Upper lobe of left lung (tissue), 6 donors: Measurements from ENCODE around the gene SUPV3L1. TPM values are rescaled to one million over a fixed set of nuclear protein-coding genes. Genes with fewer than 3 reads are reported as not detected.
"Not testable (repeated sequence)": the region's sequence is repeated elsewhere in the genome, so short reads cannot be mapped to it uniquely, and the experiment has no call there.

Experiments used
- ATAC-seq, 2 donors: fragments of 200-7000 bp; cut with Tn5 transposase; one replicate each; pipeline ENCODE4 v1.9.1; 2022; ENCODE audit warnings: mild to moderate bottlenecking in 2 of 2, moderate library complexity in 2 of 2; ENCODE audit not compliant: low FRiP score in 2 of 2
- DNase-seq, 2 donors: peaks; one replicate each; pipeline ENCODE4 v3.0.0-alpha.2; 2019 to 2020
- H3K27ac ChIP-seq, 4 donors: fragments of 200-600 bp; sonication (generic); one replicate each; pipeline ENCODE4 v1.5.1; 2016 to 2019
- H3K27me3 ChIP-seq, 4 donors: fragments of 200-600 bp; sonication (generic); one replicate each; pipeline ENCODE4 v1.5.1; 2017 to 2019
- H3K36me3 ChIP-seq, 4 donors: fragments of 200-600 bp; sonication (generic); one replicate each; pipeline ENCODE4 v1.5.1; 2016 to 2019
- H3K4me1 ChIP-seq, 4 donors: fragments of 200-600 bp; sonication (generic); one replicate each; pipeline ENCODE4 v1.5.1; 2018 to 2019
- H3K4me3 ChIP-seq, 4 donors: fragments of 200-600 bp; sonication (generic); one replicate each; pipeline ENCODE4 v1.5.1; 2017 to 2019; ENCODE audit warnings: mild to moderate bottlenecking in 2 of 4, moderate library complexity in 1 of 4
- H3K9me3 ChIP-seq, 4 donors: fragments of 200-600 bp; sonication (generic); one replicate each; pipeline ENCODE4 v1.5.1; 2018 to 2019
- EP300 ChIP-seq, 4 donors: sonication (generic); formaldehyde crosslinking; IDR thresholded peaks; one replicate each; pipeline ENCODE4 v1.5.1; 2017; ENCODE audit warnings: antibody characterized with exemption in 4 of 4, control low read depth in 2 of 4
- POLR2A ChIP-seq, 4 donors: fragments of 450-650 bp; IDR thresholded peaks; one replicate each; pipeline ENCODE4 v1.5.1; 2016 to 2017; ENCODE audit warnings: antibody characterized with exemption in 4 of 4, mild to moderate bottlenecking in 2 of 4
- POLR2AphosphoS5 ChIP-seq, 2 donors: sonication (generic); formaldehyde crosslinking; IDR thresholded peaks; one replicate each; pipeline ENCODE4 v1.5.1; 2017; ENCODE audit warnings: antibody characterized with exemption in 2 of 2
- WGBS, 2 donors: methylation state at CpG; one replicate each; pipeline ENCODE4 v1.1.5; 2017 to 2018; 5-methylcytosine and 5-hydroxymethylcytosine counted together
- total RNA-seq, 6 donors: library from RNA; depleted of rRNA in 4 of 6; stranded (reverse); fragments of >200 nt in 4 of 6; gene quantifications; one replicate each; pipeline versions ENCODE4 v1.1.0 to v1.2.1, GENCODE V29; 2016 to 2021
- TF ChIP-seq, protein P1 (sequence below), 6 experiments: fragments of 450-650 bp in 4 of 6; fragments of 200-600 bp in 2 of 6; sonication (generic) in 2 of 6; IDR thresholded peaks; one replicate each; pipeline ENCODE4 v1.5.1; 2016 to 2019; ENCODE audit warnings: antibody characterized with exemption in 6 of 6
- donor health status: DM: no; HTN: no; CAD: no; lungs with moderate emphysema.
- donor health status: DM: no; HTN: yes; CAD: no; lungs with severe emphysema.

Gene SUPV3L1
- total RNA-seq, 6 donors from 2014 or later, result 17.0 to 47.1 (median 21.5) TPM

DNA sequence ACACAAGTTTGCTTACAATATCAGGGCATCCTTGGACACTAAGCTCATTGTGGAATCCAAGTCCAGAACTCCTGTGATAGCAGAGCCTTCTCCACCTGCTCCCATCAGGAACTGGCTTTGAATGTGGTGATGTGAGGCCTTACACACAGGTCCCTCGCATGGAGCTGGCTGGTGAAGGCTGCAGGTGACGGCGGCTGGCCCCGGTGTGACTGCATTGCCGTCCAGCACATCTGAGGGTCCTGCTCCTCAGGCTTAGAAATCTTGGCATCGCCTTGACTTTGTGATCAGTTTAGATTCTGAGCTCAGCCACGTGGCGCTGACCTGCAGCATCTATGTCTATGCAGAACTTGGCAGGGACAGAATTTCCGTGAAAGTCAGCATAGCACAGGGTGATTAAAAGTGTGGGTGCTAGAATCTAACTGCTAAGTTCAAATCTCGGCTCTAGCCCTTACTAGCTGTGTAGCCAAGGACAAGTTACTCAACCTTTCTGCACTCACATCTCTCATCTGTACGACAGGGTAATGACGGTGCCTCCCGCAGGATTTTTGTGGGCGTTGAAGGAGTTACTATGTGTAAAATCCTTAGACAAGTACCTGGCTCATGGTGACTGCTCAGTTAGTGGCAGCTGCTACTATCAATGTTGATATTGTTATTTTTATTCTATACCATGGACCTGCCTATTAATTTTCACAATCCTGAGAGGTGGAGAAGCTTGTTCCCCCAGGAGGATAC is 66.7 kb downstream of the SUPV3L1 start:
- no peak overlapping the region for H3K27ac ChIP-seq
- no peaks in the 10 kb centered on the region for H3K27me3 ChIP-seq

DNA sequence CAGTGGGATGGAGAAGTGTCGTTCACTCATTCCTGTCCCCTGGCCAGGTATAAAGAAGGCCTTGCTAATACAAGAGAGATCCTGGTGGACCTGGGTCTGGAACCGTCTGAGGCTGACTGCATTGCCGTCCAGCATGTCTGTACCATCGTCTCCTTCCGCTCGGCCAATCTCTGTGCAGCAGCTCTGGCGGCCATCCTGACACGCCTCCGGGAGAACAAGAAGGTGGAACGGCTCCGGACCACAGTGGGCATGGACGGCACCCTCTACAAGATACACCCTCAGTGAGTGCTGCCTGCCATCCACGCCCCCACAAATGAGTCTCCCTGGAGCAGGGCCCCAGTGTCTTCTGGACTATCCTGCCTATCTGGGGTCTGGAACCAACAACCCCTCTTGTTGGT is 67.3 kb downstream of the SUPV3L1 start:
- Histone ChIP-seq H3K9me3 (no peaks in the 10 kb centered on the region), H3K27me3 (no peaks in the 10 kb centered on the region), H3K4me3 (no peak overlapping the region), H3K4me1 (no peaks in the 10 kb centered on the region), H3K27ac (no peak overlapping the region), H3K36me3 (no peaks in the 10 kb centered on the region)
- ATAC-seq, result no peak
- TF ChIP-seq EP300 (IDR thresholded peaks at IDR 0.05), result no peak
- TF ChIP-seq POLR2AphosphoS5 (IDR thresholded peaks at IDR 0.05), result no peak
- TF ChIP-seq, protein P1, sequence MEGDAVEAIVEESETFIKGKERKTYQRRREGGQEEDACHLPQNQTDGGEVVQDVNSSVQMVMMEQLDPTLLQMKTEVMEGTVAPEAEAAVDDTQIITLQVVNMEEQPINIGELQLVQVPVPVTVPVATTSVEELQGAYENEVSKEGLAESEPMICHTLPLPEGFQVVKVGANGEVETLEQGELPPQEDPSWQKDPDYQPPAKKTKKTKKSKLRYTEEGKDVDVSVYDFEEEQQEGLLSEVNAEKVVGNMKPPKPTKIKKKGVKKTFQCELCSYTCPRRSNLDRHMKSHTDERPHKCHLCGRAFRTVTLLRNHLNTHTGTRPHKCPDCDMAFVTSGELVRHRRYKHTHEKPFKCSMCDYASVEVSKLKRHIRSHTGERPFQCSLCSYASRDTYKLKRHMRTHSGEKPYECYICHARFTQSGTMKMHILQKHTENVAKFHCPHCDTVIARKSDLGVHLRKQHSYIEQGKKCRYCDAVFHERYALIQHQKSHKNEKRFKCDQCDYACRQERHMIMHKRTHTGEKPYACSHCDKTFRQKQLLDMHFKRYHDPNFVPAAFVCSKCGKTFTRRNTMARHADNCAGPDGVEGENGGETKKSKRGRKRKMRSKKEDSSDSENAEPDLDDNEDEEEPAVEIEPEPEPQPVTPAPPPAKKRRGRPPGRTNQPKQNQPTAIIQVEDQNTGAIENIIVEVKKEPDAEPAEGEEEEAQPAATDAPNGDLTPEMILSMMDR (IDR thresholded peaks at IDR 0.05), result no peak
- no peak for TF ChIP-seq POLR2A (IDR thresholded peaks at IDR 0.05)
- WGBS, 2 donors, result 92 to 97% methylated on average over 12 to 13 of the region's 13 CpGs
- no peak for DNase-seq

More for the DNA sequence above, 66.7 kb downstream of the SUPV3L1 start:
- ATAC-seq, result no peak
- no peaks in the 10 kb centered on the region for H3K4me1 ChIP-seq
- no peak for DNase-seq
- TF ChIP-seq POLR2A (IDR thresholded peaks at IDR 0.05) (no peak), EP300 (IDR thresholded peaks at IDR 0.05) (no peak), POLR2AphosphoS5 (IDR thresholded peaks at IDR 0.05) (no peak)
- TF ChIP-seq, protein P1 (IDR thresholded peaks at IDR 0.05), result no peak
- no peaks in the 10 kb centered on the region for H3K9me3 ChIP-seq
- H3K36me3 ChIP-seq, result no peaks in the 10 kb centered on the region
- 85 to 92% methylated on average over 10 to 14 of the region's 14 CpGs for WGBS, 2 donors
- no peak overlapping the region for H3K4me3 ChIP-seq

DNA sequence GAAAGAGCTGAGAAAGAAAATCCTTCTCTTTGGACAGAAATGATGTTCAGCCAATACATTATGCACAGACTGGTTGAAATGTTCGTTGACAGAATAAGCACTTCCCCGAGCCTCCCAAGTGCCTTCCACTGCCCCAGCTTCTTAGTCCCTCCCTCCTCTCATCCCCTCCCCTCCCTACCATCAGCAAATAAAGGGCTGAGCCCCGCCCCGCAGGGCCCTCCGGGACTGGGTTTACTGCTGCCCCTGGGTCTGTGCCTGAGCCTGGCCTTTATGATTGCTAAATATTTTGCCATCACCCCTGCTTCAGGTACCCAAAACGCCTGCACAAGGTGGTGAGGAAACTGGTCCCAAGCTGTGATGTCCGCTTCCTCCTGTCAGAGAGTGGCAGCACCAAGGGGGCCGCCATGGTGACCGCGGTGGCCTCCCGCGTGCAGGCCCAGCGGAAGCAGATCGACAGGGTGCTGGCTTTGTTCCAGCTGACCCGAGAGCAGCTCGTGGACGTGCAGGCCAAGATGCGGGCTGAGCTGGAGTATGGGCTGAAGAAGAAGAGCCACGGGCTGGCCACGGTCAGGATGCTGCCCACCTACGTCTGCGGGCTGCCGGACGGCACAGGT is 68.2 kb downstream of the SUPV3L1 start:
- Histone ChIP-seq H3K4me3 (no peak overlapping the region), H3K9me3 (no peaks in the 10 kb centered on the region), H3K36me3 (no peaks in the 10 kb centered on the region), H3K27me3 (no peaks in the 10 kb centered on the region), H3K27ac (no peak overlapping the region), H3K4me1 (no peaks in the 10 kb centered on the region)
- no peak for TF ChIP-seq POLR2A (IDR thresholded peaks at IDR 0.05)
- TF ChIP-seq, protein P1 (IDR thresholded peaks at IDR 0.05), result no peak
- no peak for TF ChIP-seq EP300 (IDR thresholded peaks at IDR 0.05)
- TF ChIP-seq POLR2AphosphoS5 (IDR thresholded peaks at IDR 0.05), result no peak
- WGBS, 2 donors, result 80 to 90% methylated on average over 14 to 24 of the region's 24 CpGs
- ATAC-seq (no peak), DNase-seq (no peak)

DNA sequence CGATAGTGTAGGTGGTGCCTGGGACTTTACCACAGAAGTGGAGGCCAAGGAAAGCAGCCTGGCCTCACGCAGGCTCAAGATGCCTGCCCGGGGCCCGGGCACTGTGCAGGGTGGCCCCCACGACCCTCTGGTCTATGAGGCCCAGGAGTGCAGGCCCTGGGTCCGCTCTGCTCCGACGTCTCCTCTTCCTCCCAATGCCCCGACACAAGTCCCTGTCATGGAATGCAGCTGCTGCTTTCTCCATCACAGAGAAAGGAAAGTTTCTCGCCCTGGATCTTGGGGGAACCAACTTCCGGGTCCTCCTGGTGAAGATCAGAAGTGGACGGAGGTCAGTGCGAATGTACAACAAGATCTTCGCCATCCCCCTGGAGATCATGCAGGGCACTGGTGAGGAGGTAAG is 70.0 kb downstream of the SUPV3L1 start:
- TF ChIP-seq POLR2AphosphoS5 (IDR thresholded peaks at IDR 0.05), result no peak
- TF ChIP-seq POLR2A (IDR thresholded peaks at IDR 0.05), result no peak
- TF ChIP-seq, protein P1 (IDR thresholded peaks at IDR 0.05), result no peak
- no peak for TF ChIP-seq EP300 (IDR thresholded peaks at IDR 0.05)
- 95 to 98% methylated on average over 14 of the region's 14 CpGs for WGBS, 2 donors
- no peaks in the 10 kb centered on the region for H3K27me3 ChIP-seq
- no peaks in the 10 kb centered on the region for H3K36me3 ChIP-seq
- no peaks in the 10 kb centered on the region for H3K9me3 ChIP-seq
- no peak overlapping the region for H3K27ac ChIP-seq
- peak in 1 of 2 donors; percentile 55 for DNase-seq
- no peaks in the 10 kb centered on the region for H3K4me1 ChIP-seq
- ATAC-seq, result no peak
- no peak overlapping the region for H3K4me3 ChIP-seq

DNA sequence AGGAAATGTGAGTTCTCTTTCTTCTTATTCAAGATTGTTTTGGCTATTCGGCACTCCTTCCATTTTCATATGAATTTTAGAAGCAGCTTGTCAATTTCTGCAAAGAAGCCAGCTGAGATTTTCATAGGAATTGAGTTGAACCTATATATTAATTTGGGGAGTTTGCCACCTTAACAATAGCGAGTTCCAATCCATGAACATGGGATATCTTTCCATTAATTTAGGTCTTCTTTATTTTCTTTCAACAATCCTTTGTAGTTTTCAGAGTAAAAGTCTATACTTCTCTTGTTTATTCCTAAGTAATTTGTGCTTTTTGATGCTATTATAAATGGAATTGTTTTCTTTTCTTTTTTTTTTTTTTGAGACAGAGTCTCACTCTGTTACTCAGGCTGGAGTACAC is 71.4 kb downstream of the SUPV3L1 start:
- H3K36me3 ChIP-seq, H3K27me3 ChIP-seq, DNase-seq, H3K4me1 ChIP-seq, H3K4me3 ChIP-seq, H3K9me3 ChIP-seq, H3K27ac ChIP-seq, ATAC-seq: not testable (repeated sequence)
- 90 to 95% methylated on average over 2 of the region's 2 CpGs for WGBS, 2 donors
